HepG2 (cell line): ENCODE data around the gene AURKA. TPM values are rescaled to one million over a fixed set of nuclear protein-coding genes. Genes with fewer than 3 reads are reported as not detected.

Experiments used
- ARID2 ChIP-seq: sonication (generic); formaldehyde crosslinking; IDR thresholded peaks from 2 replicates; pipeline ENCODE4 v1.8.1; 2022; ENCODE audit warnings: mild to moderate bottlenecking, missing genetic modification reagents, borderline replicate concordance
- CERS6 ChIP-seq: sonication (generic); formaldehyde crosslinking; IDR thresholded peaks from 2 replicates; pipeline ENCODE4 v1.5.0; 2020; ENCODE audit warnings: missing genetic modification reagents
- KMT2A ChIP-seq: sonication (generic); formaldehyde crosslinking; IDR thresholded peaks from 2 replicates; pipeline ENCODE4 v1.4.0; 2020; ENCODE audit warnings: missing genetic modification reagents
- PHF8 ChIP-seq: sonication (generic); formaldehyde crosslinking; IDR thresholded peaks from 2 replicates; pipeline ENCODE4 v1.5.0; 2020; ENCODE audit warnings: missing genetic modification reagents
- SKIL ChIP-seq: sonication (generic); formaldehyde crosslinking; IDR thresholded peaks from 2 replicates; pipeline ENCODE4 v1.8.0; 2022; ENCODE audit warnings: missing genetic modification reagents, mild to moderate bottlenecking, moderate library complexity, borderline replicate concordance
- SMAD9 ChIP-seq: sonication (generic); formaldehyde crosslinking; IDR thresholded peaks from 2 replicates; pipeline ENCODE4 v1.5.1; 2020; ENCODE audit warnings: mild to moderate bottlenecking, missing genetic modification reagents
- TP53 ChIP-seq: sonication (generic); formaldehyde crosslinking; conservative IDR thresholded peaks from 2 replicates; pipeline ENCODE4 v1.4.0; 2020; ENCODE audit warnings: missing genetic modification reagents
- ZEB1 ChIP-seq: IDR thresholded peaks from 2 replicates; pipeline ENCODE4 v1.6.1; 2012; ENCODE audit warnings: mild to moderate bottlenecking, low read depth, inconsistent platforms; ENCODE audit not compliant: insufficient replicate concordance
- ZNF101 ChIP-seq: sonication (generic); formaldehyde crosslinking; IDR thresholded peaks from 2 replicates; pipeline ENCODE4 v1.4.0; 2020; ENCODE audit warnings: mild to moderate bottlenecking, low read depth, missing genetic modification reagents, borderline replicate concordance
- ZNF224 ChIP-seq: sonication (generic); formaldehyde crosslinking; IDR thresholded peaks from 2 replicates; pipeline ENCODE4 v1.5.0; 2020; ENCODE audit warnings: mild to moderate bottlenecking, missing genetic modification reagents
- ZNF589 ChIP-seq: sonication (generic); formaldehyde crosslinking; conservative IDR thresholded peaks from 2 replicates; pipeline ENCODE4 v1.8.0; 2022; ENCODE audit warnings: mild to moderate bottlenecking, moderate library complexity, missing genetic modification reagents
- ZNF703 ChIP-seq: sonication (generic); formaldehyde crosslinking; IDR thresholded peaks from 2 replicates; pipeline ENCODE4 v1.5.1; 2020; ENCODE audit warnings: missing genetic modification reagents, mild to moderate bottlenecking, moderate library complexity, borderline replicate concordance
- polyA plus RNA-seq, 8 experiments: library from polyadenylated mRNA; depleted of rRNA in 3 of 8; stranded (reverse) in 7 of 8; unstranded in 1 of 8; fragments of >200 nt; fragmentation: Illumina TruSeq in 4 of 8; extraction: Trizol in 4 of 8; gene quantifications; 2 replicates each; pipeline versions ENCODE4 v1.2.1 to v1.2.3, GENCODE V29; 2011 to 2016; ENCODE audit warnings: low read depth in 4 of 8, missing spikeins in 1 of 8, mixed read lengths in 1 of 8; ENCODE audit not compliant: insufficient read depth in 1 of 8
- total RNA-seq, 5 experiments: library from RNA; depleted of rRNA; stranded (reverse); fragments of >200 nt; fragmentation: Illumina TruSeq; extraction: Trizol; gene quantifications; 2 replicates each; pipeline ENCODE4 v1.2.3, GENCODE V29; 2016; ENCODE audit warnings: low read depth in 1 of 5
- TF ChIP-seq, protein P1 (sequence below): sonication (generic); formaldehyde crosslinking; IDR thresholded peaks from 2 replicates; pipeline ENCODE4 v1.5.0; 2020; ENCODE audit warnings: mild to moderate bottlenecking, missing genetic modification reagents
- TF ChIP-seq, protein P2 (sequence below): sonication (generic); formaldehyde crosslinking; IDR thresholded peaks from 2 replicates; pipeline ENCODE4 v1.5.0; 2020; ENCODE audit warnings: missing genetic modification reagents, mild to moderate bottlenecking, borderline replicate concordance
- TF ChIP-seq, protein P3 (sequence below): sonication (generic); formaldehyde crosslinking; conservative IDR thresholded peaks from 2 replicates; pipeline ENCODE4 v1.4.0; 2020; ENCODE audit warnings: missing genetic modification reagents

Gene AURKA
- total and polyA plus RNA-seq, 2 of the 13 experiments (the other 11 are each of a cell fraction or from before 2014, with no cell fraction given), result 96.4 to 224 TPM

GRCh38 chr20:56392881-56393482 is 967 bp upstream of the AURKA start (continued):
- TF ChIP-seq ZNF224 (CRISPR knock-in tag) (0 out of 2 replicates have a peak, but pooled peaks have one; percentile 3), ZNF101 (CRISPR knock-in tag) (peak; percentile 55; the same call in 1 of the 2 replicates), CERS6 (CRISPR knock-in tag) (0 out of 2 replicates have a peak, but pooled peaks have one; percentile 3), ZNF589 (CRISPR knock-in tag) (peak; percentile 54; the same call in 1 of the 2 replicates), KMT2A (CRISPR knock-in tag) (no peak), SKIL (CRISPR knock-in tag) (peak; percentile 14; the same call in 1 of the 2 replicates), SMAD9 (0 out of 2 replicates have a peak, but pooled peaks have one; percentile 9), ZNF703 (CRISPR knock-in tag) (0 out of 2 replicates have a peak, but pooled peaks have one; percentile 18), TP53 (CRISPR knock-in tag) (no peak), PHF8 (CRISPR knock-in tag) (peak; percentile 56; the same call in 1 of the 2 replicates), ARID2 (CRISPR knock-in tag) (0 out of 2 replicates have a peak, but pooled peaks have one; percentile 11), ZEB1 (peak; percentile 78)
- TF ChIP-seq, protein P1, sequence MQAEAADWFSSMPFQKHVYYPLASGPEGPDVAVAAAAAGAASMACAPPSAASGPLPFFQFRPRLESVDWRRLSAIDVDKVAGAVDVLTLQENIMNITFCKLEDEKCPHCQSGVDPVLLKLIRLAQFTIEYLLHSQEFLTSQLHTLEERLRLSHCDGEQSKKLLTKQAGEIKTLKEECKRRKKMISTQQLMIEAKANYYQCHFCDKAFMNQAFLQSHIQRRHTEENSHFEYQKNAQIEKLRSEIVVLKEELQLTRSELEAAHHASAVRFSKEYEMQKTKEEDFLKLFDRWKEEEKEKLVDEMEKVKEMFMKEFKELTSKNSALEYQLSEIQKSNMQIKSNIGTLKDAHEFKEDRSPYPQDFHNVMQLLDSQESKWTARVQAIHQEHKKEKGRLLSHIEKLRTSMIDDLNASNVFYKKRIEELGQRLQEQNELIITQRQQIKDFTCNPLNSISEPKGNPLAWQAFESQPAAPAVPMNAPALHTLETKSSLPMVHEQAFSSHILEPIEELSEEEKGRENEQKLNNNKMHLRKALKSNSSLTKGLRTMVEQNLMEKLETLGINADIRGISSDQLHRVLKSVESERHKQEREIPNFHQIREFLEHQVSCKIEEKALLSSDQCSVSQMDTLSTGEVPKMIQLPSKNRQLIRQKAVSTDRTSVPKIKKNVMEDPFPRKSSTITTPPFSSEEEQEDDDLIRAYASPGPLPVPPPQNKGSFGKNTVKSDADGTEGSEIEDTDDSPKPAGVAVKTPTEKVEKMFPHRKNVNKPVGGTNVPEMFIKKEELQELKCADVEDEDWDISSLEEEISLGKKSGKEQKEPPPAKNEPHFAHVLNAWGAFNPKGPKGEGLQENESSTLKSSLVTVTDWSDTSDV (CRISPR knock-in tag), result peak; percentile 16; the same call in 1 of the 2 replicates
- TF ChIP-seq, protein P2, sequence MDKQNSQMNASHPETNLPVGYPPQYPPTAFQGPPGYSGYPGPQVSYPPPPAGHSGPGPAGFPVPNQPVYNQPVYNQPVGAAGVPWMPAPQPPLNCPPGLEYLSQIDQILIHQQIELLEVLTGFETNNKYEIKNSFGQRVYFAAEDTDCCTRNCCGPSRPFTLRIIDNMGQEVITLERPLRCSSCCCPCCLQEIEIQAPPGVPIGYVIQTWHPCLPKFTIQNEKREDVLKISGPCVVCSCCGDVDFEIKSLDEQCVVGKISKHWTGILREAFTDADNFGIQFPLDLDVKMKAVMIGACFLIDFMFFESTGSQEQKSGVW (CRISPR knock-in tag), result 0 out of 2 replicates have a peak, but pooled peaks have one; percentile 96
- TF ChIP-seq, protein P3, sequence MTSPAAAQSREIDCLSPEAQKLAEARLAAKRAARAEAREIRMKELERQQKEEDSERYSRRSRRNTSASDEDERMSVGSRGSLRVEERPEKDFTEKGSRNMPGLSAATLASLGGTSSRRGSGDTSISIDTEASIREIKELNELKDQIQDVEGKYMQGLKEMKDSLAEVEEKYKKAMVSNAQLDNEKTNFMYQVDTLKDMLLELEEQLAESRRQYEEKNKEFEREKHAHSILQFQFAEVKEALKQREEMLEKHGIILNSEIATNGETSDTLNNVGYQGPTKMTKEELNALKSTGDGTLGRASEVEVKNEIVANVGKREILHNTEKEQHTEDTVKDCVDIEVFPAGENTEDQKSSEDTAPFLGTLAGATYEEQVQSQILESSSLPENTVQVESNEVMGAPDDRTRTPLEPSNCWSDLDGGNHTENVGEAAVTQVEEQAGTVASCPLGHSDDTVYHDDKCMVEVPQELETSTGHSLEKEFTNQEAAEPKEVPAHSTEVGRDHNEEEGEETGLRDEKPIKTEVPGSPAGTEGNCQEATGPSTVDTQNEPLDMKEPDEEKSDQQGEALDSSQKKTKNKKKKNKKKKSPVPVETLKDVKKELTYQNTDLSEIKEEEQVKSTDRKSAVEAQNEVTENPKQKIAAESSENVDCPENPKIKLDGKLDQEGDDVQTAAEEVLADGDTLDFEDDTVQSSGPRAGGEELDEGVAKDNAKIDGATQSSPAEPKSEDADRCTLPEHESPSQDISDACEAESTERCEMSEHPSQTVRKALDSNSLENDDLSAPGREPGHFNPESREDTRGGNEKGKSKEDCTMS, result 0 out of 2 replicates have a peak, but pooled peaks have one; percentile 7
